GM23338 (cell line): ENCODE data around the gene SLC26A4. TPM values are rescaled to one million over a fixed set of nuclear protein-coding genes. Genes with fewer than 3 reads are reported as not detected.

Experiments
- ATAC-seq: fragments of 200-7000 bp; cut with Tn5 transposase; 3 replicates; pipeline ENCODE4 v1.9.1; 2020
- DNase-seq: peaks from one replicate; pipeline ENCODE4 v3.0.0-alpha.2; 2015; ENCODE audit warnings: low spot score
- H2AFZ ChIP-seq: fragments of 200-600 bp; sonication (generic); 2 replicates; pipeline ENCODE4 v1.8.0; 2016; ENCODE audit warnings: antibody characterized with exemption, mild to moderate bottlenecking, moderate library complexity
- H3F3A ChIP-seq: fragments of 200-600 bp; sonication (generic); replicated peaks from 2 replicates; pipeline ENCODE4 v1.8.0; 2017; ENCODE audit warnings: antibody characterized with exemption, mixed run types, low read depth
- H3K27ac ChIP-seq: fragments of 200-600 bp; sonication (generic); 2 replicates; pipeline ENCODE4 v1.6.1; 2016; ENCODE audit warnings: low read depth
- H3K27me3 ChIP-seq: fragments of 200-600 bp; sonication (generic); 2 replicates; pipeline ENCODE4 v1.8.0; 2016; ENCODE audit warnings: mild to moderate bottlenecking, mixed run types, moderate library complexity; ENCODE audit not compliant: insufficient read depth
- H3K36me3 ChIP-seq: fragments of 200-600 bp; sonication (generic); 2 replicates; pipeline ENCODE4 v1.8.0; 2016; ENCODE audit warnings: mild to moderate bottlenecking; ENCODE audit not compliant: insufficient read depth
- H3K4me1 ChIP-seq: fragments of 200-600 bp; sonication (generic); 2 replicates; pipeline ENCODE4 v1.8.0; 2016; ENCODE audit warnings: mild to moderate bottlenecking, moderate library complexity; ENCODE audit not compliant: insufficient read depth
- H3K4me2 ChIP-seq: fragments of 200-600 bp; sonication (generic); 2 replicates; pipeline ENCODE4 v1.7.1; 2017; ENCODE audit warnings: mixed run types
- H3K4me3 ChIP-seq: fragments of 200-600 bp; sonication (generic); 2 replicates; pipeline ENCODE4 v1.6.1; 2016; ENCODE audit warnings: mixed run types
- H3K79me2 ChIP-seq: fragments of 200-600 bp; sonication (generic); replicated peaks from 2 replicates; pipeline ENCODE4 v1.8.0; 2017; ENCODE audit warnings: mild to moderate bottlenecking; ENCODE audit not compliant: insufficient read depth
- H3K9me2 ChIP-seq: fragments of 200-600 bp; sonication (generic); 2 replicates; pipeline ENCODE4 v1.8.0; 2017; ENCODE audit not compliant: insufficient read depth
- H4K20me1 ChIP-seq: fragments of 200-600 bp; sonication (generic); replicated peaks from 2 replicates; pipeline ENCODE4 v1.8.0; 2017; ENCODE audit warnings: mild to moderate bottlenecking; ENCODE audit not compliant: insufficient read depth
- H3K27ac Mint-ChIP-seq: 2 replicates; pipeline ENCODE4 v1.8.0; 2020; ENCODE audit warnings: inconsistent platforms, mild to moderate bottlenecking, moderate library complexity, mixed read lengths
- H3K27me3 Mint-ChIP-seq: 3 replicates; pipeline ENCODE4 v1.8.0; 2022; ENCODE audit warnings: low read depth, mild to moderate bottlenecking, moderate library complexity, mixed read lengths, inconsistent platforms; ENCODE audit not compliant: insufficient read depth, poor library complexity
- H3K36me3 Mint-ChIP-seq: 3 replicates; pipeline ENCODE4 v1.8.0; 2021; ENCODE audit warnings: low read depth, mild to moderate bottlenecking, inconsistent platforms, moderate library complexity, mixed read lengths
- H3K4me1 Mint-ChIP-seq: 3 replicates; pipeline ENCODE4 v1.8.0; 2020; ENCODE audit warnings: mild to moderate bottlenecking, inconsistent platforms, mixed read lengths
- H3K4me3 Mint-ChIP-seq: 3 replicates; pipeline ENCODE4 v1.8.0; 2021; ENCODE audit warnings: moderate library complexity, mild to moderate bottlenecking, inconsistent platforms, mixed read lengths
- H3K9me3 Mint-ChIP-seq: 3 replicates; pipeline ENCODE4 v1.8.0; 2020; ENCODE audit warnings: moderate library complexity, mild to moderate bottlenecking, inconsistent platforms, mixed read lengths
- CREB1 ChIP-seq: fragments of 250-450 bp; sonication (Bioruptor Pico); IDR thresholded peaks from 2 replicates; pipeline ENCODE4 v1.5.0; 2020; ENCODE audit warnings: low read depth, mild to moderate bottlenecking, moderate library complexity
- CTCF ChIP-seq, 2 experiments: fragments of 200-600 bp in 1 of 2; sonication (generic) in 1 of 2; conservative IDR thresholded peaks; 2 replicates each; pipeline versions ENCODE4 v1.5.1 to v1.6.1; 2016 to 2017; ENCODE audit warnings: antibody characterized with exemption in 2 of 2, low read depth in 2 of 2, mild to moderate bottlenecking in 2 of 2, moderate library complexity in 1 of 2
- ETS1 ChIP-seq: IDR thresholded peaks from 2 replicates; pipeline ENCODE4 v1.6.1; 2016; ENCODE audit warnings: antibody characterized with exemption
- EZH2 ChIP-seq: fragments of 200-600 bp; sonication (generic); IDR thresholded peaks from one replicate; pipeline ENCODE4 v1.8.0; 2017; ENCODE audit warnings: antibody characterized with exemption, mild to moderate bottlenecking, low read depth; ENCODE audit not compliant: unreplicated experiment
- EZH2phosphoT487 ChIP-seq: fragments of 200-600 bp; sonication (generic); IDR thresholded peaks from one replicate; pipeline ENCODE4 v1.8.1; 2018; ENCODE audit warnings: antibody characterized with exemption; ENCODE audit not compliant: unreplicated experiment
- JUNB ChIP-seq: IDR thresholded peaks from one replicate; pipeline ENCODE4 v1.6.1; 2016; ENCODE audit warnings: antibody characterized with exemption; ENCODE audit not compliant: unreplicated experiment
- NANOG ChIP-seq: IDR thresholded peaks from 2 replicates; pipeline ENCODE4 v1.6.1; 2016; ENCODE audit warnings: antibody characterized with exemption, borderline replicate concordance
- POLR2AphosphoS5 ChIP-seq: IDR thresholded peaks from 2 replicates; pipeline ENCODE4 v1.6.1; 2016; ENCODE audit warnings: antibody characterized with exemption, low read depth
- REST ChIP-seq: IDR thresholded peaks from one replicate; pipeline ENCODE4 v1.6.1; 2018; ENCODE audit warnings: antibody characterized with exemption; ENCODE audit not compliant: unreplicated experiment
- STAT1 ChIP-seq: IDR thresholded peaks from one replicate; pipeline ENCODE4 v1.6.1; 2016; ENCODE audit warnings: antibody characterized with exemption; ENCODE audit not compliant: unreplicated experiment
- ZNF114 ChIP-seq: fragments of 250-450 bp; sonication (Bioruptor Pico); IDR thresholded peaks from 2 replicates; pipeline ENCODE4 v1.5.0; 2020; ENCODE audit warnings: mild to moderate bottlenecking, moderate library complexity
- ZNF331 ChIP-seq: fragments of 250-450 bp; sonication (Bioruptor Pico); IDR thresholded peaks from 2 replicates; pipeline ENCODE4 v1.5.0; 2020; ENCODE audit warnings: low read depth, mild to moderate bottlenecking, moderate library complexity
- ZNF462 ChIP-seq: fragments of 250-450 bp; sonication (Bioruptor Pico); IDR thresholded peaks from 2 replicates; pipeline ENCODE4 v1.5.0; 2020; ENCODE audit warnings: mild to moderate bottlenecking, moderate library complexity
- polyA plus RNA-seq: library from polyadenylated mRNA; unstranded; fragments of >200 nt; fragmentation: Nextera tagmentation; extraction: Ambion mirVana; gene quantifications from 2 replicates; pipeline ENCODE4 v1.2.1, GENCODE V29; 2016
- total RNA-seq: library from RNA; depleted of rRNA; stranded (reverse); fragments of >200 nt; shearing (Covaris generic); gene quantifications from 2 replicates; pipeline ENCODE4 v1.2.3, GENCODE V29; 2014

The SLC26A4 gene
- total and polyA plus RNA-seq, 2 experiments from 2014 or later = 0.07 TPM; not detected in 1

GRCh38 chr7:107622894-107623293 is 37.7 kb upstream of the SLC26A4 start (continued):
- no peak for TF ChIP-seq ZNF331 (CRISPR knock-in tag)
- no peak for TF ChIP-seq EZH2phosphoT487
- TF ChIP-seq NANOG = no peak

GRCh38 chr7:107627002-107627401 is 33.6 kb upstream of the SLC26A4 start:
- H3K4me1 Mint-ChIP-seq = peaks cover 3% of the 10 kb centered on the region
- H3K27ac ChIP-seq = no peak overlapping the region
- H3K27me3 ChIP-seq = no peaks in the 10 kb centered on the region
- no peak overlapping the region for H3K4me2 ChIP-seq
- no peaks in the 10 kb centered on the region for H3F3A ChIP-seq
- H3K36me3 ChIP-seq = no peaks in the 10 kb centered on the region
- H3K9me2 ChIP-seq = no peaks in the 10 kb centered on the region
- H4K20me1 ChIP-seq = no peaks in the 10 kb centered on the region
- no peak for TF ChIP-seq CREB1 (CRISPR knock-in tag)
- TF ChIP-seq ZNF114 (CRISPR knock-in tag) = no peak
- TF ChIP-seq ZNF331 (CRISPR knock-in tag) = no peak
- TF ChIP-seq CTCF (conservative IDR thresholded peaks at IDR 0.05; ENCODE audit: low read depth in 2 of 2) = no peak
- TF ChIP-seq ZNF462 = no peak
- TF ChIP-seq REST = no peak
- TF ChIP-seq NANOG = no peak
- no peak for TF ChIP-seq JUNB
- TF ChIP-seq STAT1 = no peak
- TF ChIP-seq EZH2phosphoT487 = no peak
- TF ChIP-seq POLR2AphosphoS5 = no peak
- TF ChIP-seq ETS1 = no peak
- no peak for TF ChIP-seq EZH2
- no peak overlapping the region for H3K4me3 ChIP-seq
- no peak overlapping the region for H3K27ac Mint-ChIP-seq
- H3K9me3 Mint-ChIP-seq = no peaks in the 10 kb centered on the region; the same call in 2 of the 3 replicates
- no peak for ATAC-seq
- no peak overlapping the region for H2AFZ ChIP-seq
- H3K27me3 Mint-ChIP-seq = peaks cover 2% of the 10 kb centered on the region
- no peak overlapping the region for H3K4me3 Mint-ChIP-seq
- no peaks in the 10 kb centered on the region for H3K36me3 Mint-ChIP-seq
- 0 out of 2 replicates have a peak, but pooled peaks cover 2% of the 10 kb centered on the region for H3K4me1 ChIP-seq
- no peak for DNase-seq
- no peaks in the 10 kb centered on the region for H3K79me2 ChIP-seq
